GM12891 (cell line): ENCODE results near the gene NEURL1B.

Experiments
- DNase-seq: peaks from one replicate; pipeline ENCODE4 v3.0.0; 2011; ENCODE audit warnings: low spot score; ENCODE audit not compliant: insufficient read length
- FAIRE-seq: peaks from 2 replicates; lab custom pipeline; 2011; peaks lifted over from hg19 to GRCh38; lab: Jason Lieb, UNC
- PAX5 ChIP-seq: IDR thresholded peaks from 2 replicates; pipeline ENCODE4 v1.6.1; 2011; ENCODE audit warnings: low read length, moderate library complexity, mild to moderate bottlenecking; ENCODE audit not compliant: insufficient read depth, severe bottlenecking
- POLR2A ChIP-seq: IDR thresholded peaks from 2 replicates; pipeline ENCODE4 v1.6.1; 2011; ENCODE audit warnings: low read depth, low read length, control low read depth
- POLR2AphosphoS5 ChIP-seq: IDR thresholded peaks from 2 replicates; pipeline ENCODE4 v1.6.1; 2011; ENCODE audit warnings: low read depth, low read length, control low read depth
- POU2F2 ChIP-seq: IDR thresholded peaks from 2 replicates; pipeline ENCODE4 v1.6.1; 2011; ENCODE audit warnings: low read depth, mild to moderate bottlenecking, control low read depth, low read length, moderate library complexity
- SPI1 ChIP-seq: IDR thresholded peaks from 2 replicates; pipeline ENCODE4 v1.6.1; 2011; ENCODE audit warnings: low read depth, low read length, control low read depth
- TAF1 ChIP-seq: IDR thresholded peaks from 2 replicates; pipeline ENCODE4 v1.6.1; 2011; ENCODE audit warnings: low read depth, low read length, control low read depth

The NEURL1B gene

DNA sequence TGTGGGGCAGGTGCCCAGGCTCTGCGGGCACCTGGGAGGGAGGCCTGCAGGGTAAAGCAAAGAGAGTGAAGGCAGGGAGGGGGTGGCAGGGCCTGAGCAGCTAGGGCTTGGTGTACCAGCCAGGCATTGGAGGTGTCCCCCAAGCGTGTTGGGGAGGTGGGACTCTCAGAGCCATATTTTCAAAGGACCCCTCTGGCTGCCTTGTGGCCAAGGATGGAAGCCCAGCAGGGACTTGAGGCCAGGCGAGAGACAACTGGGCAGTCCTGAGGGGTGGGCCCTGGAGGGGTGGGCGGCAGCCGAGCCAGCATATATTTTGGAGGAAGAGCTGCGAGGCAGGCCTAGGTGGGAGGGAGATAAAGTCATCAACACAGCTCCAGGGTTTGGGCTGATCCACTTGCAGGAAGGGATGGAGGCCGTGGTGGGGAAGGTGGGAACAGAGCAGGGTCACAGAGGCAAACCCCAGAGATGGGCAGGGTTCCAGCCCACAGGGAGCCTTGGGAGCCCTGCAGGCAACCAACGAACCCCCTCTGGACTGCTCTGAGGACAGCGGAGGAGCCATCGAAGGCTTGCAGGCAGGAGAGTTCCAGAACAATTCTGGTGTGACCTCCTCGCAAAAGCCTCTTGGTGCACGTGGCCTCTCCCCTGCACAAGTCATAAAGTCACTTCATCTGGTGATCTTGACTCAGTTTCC lies 94.2 kb downstream of the NEURL1B start:
- DNase-seq: no peak
- no peak for FAIRE-seq
- no peak for TF ChIP-seq POLR2A
- TF ChIP-seq SPI1: no peak
- no peak for TF ChIP-seq TAF1
- no peak for TF ChIP-seq POU2F2
- no peak for TF ChIP-seq PAX5

DNA sequence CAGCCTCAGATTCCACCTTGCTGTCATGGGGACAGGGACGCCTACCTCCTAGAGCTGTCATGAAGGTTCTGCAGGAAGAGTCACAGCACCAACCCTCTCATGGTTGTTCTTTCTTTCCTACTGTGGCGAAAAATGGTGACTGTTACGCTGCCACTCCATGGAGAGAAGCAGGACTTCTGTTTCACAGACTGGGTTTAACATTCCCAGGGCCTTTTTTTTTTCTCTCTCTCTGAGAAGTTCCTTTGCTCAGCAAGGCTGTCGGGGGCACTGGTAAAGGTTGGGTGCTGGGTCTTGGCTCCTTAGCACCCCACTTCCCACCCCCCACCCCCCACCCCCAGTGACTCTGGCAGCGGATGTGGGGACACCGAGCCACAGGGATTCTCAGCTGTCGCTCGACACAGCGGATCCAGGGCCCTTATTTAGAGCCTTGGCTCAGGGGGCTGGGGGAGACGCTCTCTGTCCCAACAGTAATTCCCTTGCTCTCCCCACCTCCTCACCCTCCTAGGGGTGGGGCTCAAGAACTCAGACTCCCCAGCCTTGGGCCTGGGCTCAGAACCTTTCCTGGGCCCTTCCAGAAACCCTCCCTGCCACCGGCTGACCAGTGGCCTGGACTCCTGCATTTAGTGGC lies 95.6 kb downstream of the NEURL1B start:
- no peak for FAIRE-seq
- no peak for DNase-seq
- TF ChIP-seq POLR2AphosphoS5 (no peak), PAX5 (no peak), SPI1 (no peak), POLR2A (no peak), POU2F2 (no peak), TAF1 (no peak)

DNA sequence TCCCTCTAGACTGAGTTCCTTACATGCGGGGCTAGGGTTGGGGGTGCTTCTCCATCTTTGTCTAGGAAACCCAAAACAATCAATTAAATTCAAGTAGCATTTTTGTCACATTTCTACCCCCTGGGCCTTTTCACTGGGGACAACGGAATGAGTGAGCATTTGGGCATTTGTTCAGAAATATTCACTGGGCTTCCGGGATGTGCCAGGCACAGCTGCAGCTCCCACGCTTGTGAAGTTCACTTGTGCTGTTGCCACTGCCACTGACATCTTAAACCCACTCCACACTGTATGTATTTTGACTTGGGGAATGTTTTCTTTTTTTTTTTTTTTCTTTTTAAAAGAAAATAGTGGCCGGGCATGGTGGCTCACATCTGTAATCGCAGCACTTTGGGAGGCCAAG lies 98.3 kb downstream of the NEURL1B start:
- DNase-seq (no peak), FAIRE-seq (no peak)
- TF ChIP-seq POU2F2 (no peak), POLR2AphosphoS5 (no peak), POLR2A (no peak), TAF1 (no peak)

- TF ChIP-seq PAX5: no peak
- no peak for TF ChIP-seq POU2F2
- no peak for TF ChIP-seq POLR2AphosphoS5
- no peak for TF ChIP-seq POLR2A
- TF ChIP-seq SPI1: no peak
- no peak for TF ChIP-seq TAF1
- DNase-seq (no peak), FAIRE-seq (no peak)
These were observed 99.6 kb downstream of the NEURL1B start for GRCh38 chr5:172740428-172741205.
